ENCODE results near the gene COASY.

COASY gene

GRCh38 chr17:42563543-42563942, 1.6 kb downstream of the COASY start:
- Histone ChIP-seq H3K9me3 (ENCODE audit: insufficient read depth, low read length) (no peaks in the 10 kb centered on the region), H3K27me3 (ENCODE audit: low read depth, low read length) (no peaks in the 10 kb centered on the region), H3K36me3 (replicated peaks; ENCODE audit: low read depth, low read length) (peaks cover 19% of the 10 kb centered on the region), H3K4me3 (ENCODE audit: low read length) (peak overlapping the region; percentile 85), H3K27ac (ENCODE audit: low read length) (no peak overlapping the region), H4K20me1 (ENCODE audit: insufficient read depth, low read length) (no peaks in the 10 kb centered on the region), H2AFZ (ENCODE audit: low read depth, low read length) (no peak overlapping the region), H3K9ac (ENCODE audit: low read length) (no peak overlapping the region), H3K4me2 (ENCODE audit: low read length) (peak overlapping the region; percentile 97), H3K4me1 (ENCODE audit: low read length) (peaks cover 26% of the 10 kb centered on the region), H3K79me2 (ENCODE audit: low read length) (peaks cover 44% of the 10 kb centered on the region)
- TF ChIP-seq CTCF (IDR thresholded peaks at IDR 0.05; ENCODE audit: low read depth, low read length) (no peak), EZH2phosphoT487 (IDR thresholded peaks at IDR 0.05; ENCODE audit: low read depth) (no peak)

DNA sequence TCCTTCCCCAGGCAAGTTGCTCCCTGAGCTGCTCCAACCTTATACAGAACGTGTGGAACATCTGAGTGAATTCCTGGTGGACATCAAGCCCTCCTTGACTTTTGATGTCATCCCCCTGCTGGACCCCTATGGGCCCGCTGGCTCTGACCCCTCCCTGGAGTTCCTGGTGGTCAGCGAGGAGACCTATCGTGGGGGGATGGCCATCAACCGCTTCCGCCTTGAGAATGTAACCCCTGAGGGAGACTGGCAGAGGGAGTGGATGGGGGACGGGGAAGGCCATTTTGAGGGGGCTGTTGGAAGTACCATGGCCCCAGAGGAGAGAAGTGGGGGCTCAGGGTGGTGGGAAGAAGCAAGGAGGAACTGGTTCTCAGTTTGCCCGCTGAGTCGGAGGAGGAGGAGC, 2.0 kb downstream of the COASY start:
- no peaks in the 10 kb centered on the region for H4K20me1 ChIP-seq (ENCODE audit: insufficient read depth, low read length)
- H3K9me3 ChIP-seq (ENCODE audit: insufficient read depth, low read length): no peaks in the 10 kb centered on the region
- TF ChIP-seq EZH2phosphoT487 (IDR thresholded peaks at IDR 0.05; ENCODE audit: low read depth) (no peak), CTCF (IDR thresholded peaks at IDR 0.05; ENCODE audit: low read depth, low read length) (no peak)
- H3K4me1 ChIP-seq (ENCODE audit: low read length): peaks cover 26% of the 10 kb centered on the region
- H3K27ac ChIP-seq (ENCODE audit: low read length): no peak overlapping the region
- peak overlapping the region; percentile 97; the same call in 1 of the 2 replicates for H3K4me2 ChIP-seq (ENCODE audit: low read length)
- no peaks in the 10 kb centered on the region for H3K27me3 ChIP-seq (ENCODE audit: low read depth, low read length)
- H3K9ac ChIP-seq (ENCODE audit: low read length): no peak overlapping the region
- peaks cover 46% of the 10 kb centered on the region for H3K79me2 ChIP-seq (ENCODE audit: low read length)
- H3K4me3 ChIP-seq (ENCODE audit: low read length): no peak overlapping the region
- H2AFZ ChIP-seq (ENCODE audit: low read depth, low read length): no peak overlapping the region
- H3K36me3 ChIP-seq (replicated peaks; ENCODE audit: low read depth, low read length): peaks cover 22% of the 10 kb centered on the region

- H4K20me1 ChIP-seq (ENCODE audit: insufficient read depth, low read length): 0 out of 2 replicates have a peak, but pooled peaks cover 2% of the 10 kb centered on the region
- no peak overlapping the region for H3K4me3 ChIP-seq (ENCODE audit: low read length)
- peaks cover 31% of the 10 kb centered on the region for H3K36me3 ChIP-seq (replicated peaks; ENCODE audit: low read depth, low read length)
- peaks cover 46% of the 10 kb centered on the region for H3K79me2 ChIP-seq (ENCODE audit: low read length)
- TF ChIP-seq EZH2phosphoT487 (IDR thresholded peaks at IDR 0.05; ENCODE audit: low read depth) (no peak), CTCF (IDR thresholded peaks at IDR 0.05; ENCODE audit: low read depth, low read length) (no peak)
- no peak overlapping the region for H3K27ac ChIP-seq (ENCODE audit: low read length)
- peaks cover 31% of the 10 kb centered on the region for H3K4me1 ChIP-seq (ENCODE audit: low read length)
- H2AFZ ChIP-seq (ENCODE audit: low read depth, low read length): no peak overlapping the region
- no peaks in the 10 kb centered on the region for H3K27me3 ChIP-seq (ENCODE audit: low read depth, low read length)
- no peaks in the 10 kb centered on the region for H3K9me3 ChIP-seq (ENCODE audit: insufficient read depth, low read length)
- H3K9ac ChIP-seq (ENCODE audit: low read length): no peak overlapping the region
- H3K4me2 ChIP-seq (ENCODE audit: low read length): no peak overlapping the region
These were observed 3.0 kb downstream of the COASY start for GRCh38 chr17:42564815-42565522.

DNA sequence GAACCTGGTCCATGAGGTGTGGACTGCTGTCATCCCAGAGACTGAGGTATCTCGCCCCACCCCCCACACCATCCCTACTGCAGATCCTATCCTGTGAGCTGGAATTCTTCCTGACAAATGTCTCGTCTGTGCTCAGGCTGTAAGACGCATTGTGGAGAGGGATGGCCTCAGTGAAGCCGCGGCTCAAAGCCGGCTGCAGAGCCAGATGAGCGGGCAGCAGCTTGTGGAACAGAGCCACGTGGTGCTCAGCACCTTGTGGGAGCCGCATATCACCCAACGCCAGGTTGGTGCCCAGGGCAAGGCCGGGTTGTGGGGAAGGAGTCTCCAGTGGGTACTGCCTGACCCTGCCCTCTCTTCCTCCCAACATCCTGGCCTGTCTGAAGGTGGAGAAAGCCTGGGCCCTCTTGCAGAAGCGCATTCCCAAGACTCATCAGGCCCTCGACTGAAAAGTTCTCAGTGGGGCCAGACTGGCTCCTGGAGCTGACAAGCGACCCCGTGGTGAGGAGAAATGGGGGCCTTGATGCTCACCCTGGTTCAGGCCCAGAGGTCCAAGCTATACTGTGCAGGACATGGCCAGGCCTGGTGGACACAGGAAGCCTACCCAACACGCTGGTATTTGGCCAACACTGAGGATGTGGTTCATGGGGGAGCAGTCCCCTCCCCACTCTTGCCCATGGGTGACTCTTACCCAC, 3.7 kb downstream of the COASY start:
- H3K4me3 ChIP-seq (ENCODE audit: low read length): no peak overlapping the region
- no peak for TF ChIP-seq EZH2phosphoT487 (IDR thresholded peaks at IDR 0.05; ENCODE audit: low read depth)
- H3K9ac ChIP-seq (ENCODE audit: low read length): no peak overlapping the region
- H3K9me3 ChIP-seq (ENCODE audit: insufficient read depth, low read length): no peaks in the 10 kb centered on the region
- peaks cover 35% of the 10 kb centered on the region for H3K4me1 ChIP-seq (ENCODE audit: low read length)
- H3K27ac ChIP-seq (ENCODE audit: low read length): no peak overlapping the region
- H3K36me3 ChIP-seq (replicated peaks; ENCODE audit: low read depth, low read length): peaks cover 35% of the 10 kb centered on the region
- no peak overlapping the region for H2AFZ ChIP-seq (ENCODE audit: low read depth, low read length)
- H4K20me1 ChIP-seq (ENCODE audit: insufficient read depth, low read length): 0 out of 2 replicates have a peak, but pooled peaks cover 2% of the 10 kb centered on the region
- peaks cover 46% of the 10 kb centered on the region for H3K79me2 ChIP-seq (ENCODE audit: low read length)
- no peak overlapping the region for H3K4me2 ChIP-seq (ENCODE audit: low read length)
- H3K27me3 ChIP-seq (ENCODE audit: low read depth, low read length): no peaks in the 10 kb centered on the region

Measured in OCI-LY3 (cell line).